Endodermal cell (in vitro differentiated cells): ENCODE data around the gene MFAP5. TPM values are rescaled to one million over a fixed set of nuclear protein-coding genes. Genes with fewer than 3 reads are reported as not detected.

ENCODE experiments used
- DNase-seq: peaks from one replicate; pipeline ENCODE4 v3.0.0-alpha.2; 2017
- H3K27ac ChIP-seq: 2 replicates; pipeline ENCODE4 v1.5.1; 2013; ENCODE audit warnings: mild to moderate bottlenecking, low read depth, low read length, moderate library complexity
- H3K27me3 ChIP-seq: 2 replicates; pipeline ENCODE4 v1.6.1; 2013; ENCODE audit warnings: mild to moderate bottlenecking, low read length, moderate library complexity; ENCODE audit not compliant: insufficient read depth, control insufficient read depth, poor library complexity, severe bottlenecking
- H3K36me3 ChIP-seq: 2 replicates; pipeline ENCODE4 v1.7.0; 2013; ENCODE audit warnings: mild to moderate bottlenecking, low read length, moderate library complexity; ENCODE audit not compliant: control insufficient read depth, insufficient read depth
- H3K4me1 ChIP-seq: one replicate; pipeline ENCODE4 v1.7.0; 2013; ENCODE audit warnings: low read length; ENCODE audit not compliant: control insufficient read depth, insufficient read depth
- H3K4me3 ChIP-seq: 2 replicates; pipeline ENCODE4 v1.5.1; 2013; ENCODE audit warnings: mild to moderate bottlenecking, low read length, moderate library complexity
- H3K9ac ChIP-seq: 2 replicates; pipeline ENCODE4 v1.6.1; 2013; ENCODE audit warnings: mild to moderate bottlenecking, low read length, moderate library complexity; ENCODE audit not compliant: poor library complexity, severe bottlenecking; ENCODE audit errors: extremely low read depth
- H3K9me3 ChIP-seq: 2 replicates; pipeline ENCODE4 v1.6.1; 2013; ENCODE audit warnings: mild to moderate bottlenecking, low read length, moderate library complexity; ENCODE audit not compliant: control insufficient read depth
- H3K27ac Mint-ChIP-seq: 2 replicates; pipeline ENCODE4 v1.8.0; 2020; ENCODE audit warnings: mixed read lengths
- H3K27me3 Mint-ChIP-seq: 2 replicates; pipeline ENCODE4 v1.8.0; 2021; ENCODE audit warnings: mild to moderate bottlenecking, mixed read lengths; ENCODE audit not compliant: insufficient read depth
- H3K36me3 Mint-ChIP-seq: 2 replicates; pipeline ENCODE4 v1.8.0; 2020; ENCODE audit warnings: low read depth, mixed read lengths
- H3K4me1 Mint-ChIP-seq: 2 replicates; pipeline ENCODE4 v1.8.0; 2020; ENCODE audit warnings: mixed read lengths
- H3K4me3 Mint-ChIP-seq: 2 replicates; pipeline ENCODE4 v1.8.0; 2020; ENCODE audit warnings: mild to moderate bottlenecking, moderate library complexity, mixed read lengths
- H3K9me3 Mint-ChIP-seq: 2 replicates; pipeline ENCODE4 v1.8.0; 2020; ENCODE audit warnings: mild to moderate bottlenecking, mixed read lengths
- WGBS, 2 experiments: methylation state at CpG; one replicate each; pipeline versions ENCODE4 v1.1.5 to v1.1.7; 2013; ENCODE audit warnings: missing lambda C conversion rate in 2 of 2, mixed read lengths in 1 of 2; ENCODE audit not compliant: insufficient coverage in 1 of 2, insufficient read length in 1 of 2; 5-methylcytosine and 5-hydroxymethylcytosine counted together
- total RNA-seq, 2 donors: library from RNA; stranded (reverse); fragmentation: NEBNext Ultra II Directional in 1 of 2; extraction: Animal tissue kit (Norgen Biotek cat#: 25700) in 1 of 2; gene quantifications; 2 replicates in 1 of 2; 3 replicates in 1 of 2; pipeline ENCODE4 v1.2.1, GENCODE V29; 2021
- TF ChIP-seq, protein P1 (sequence below): fragments of 200-600 bp; sonication (generic); conservative IDR thresholded peaks from 2 replicates; pipeline ENCODE4 v1.5.0; 2021; ENCODE audit warnings: antibody characterized with exemption, mild to moderate bottlenecking

Gene MFAP5
- total RNA-seq, 2 donors from 2014 or later = 0.44 TPM; not detected in 1

DNA sequence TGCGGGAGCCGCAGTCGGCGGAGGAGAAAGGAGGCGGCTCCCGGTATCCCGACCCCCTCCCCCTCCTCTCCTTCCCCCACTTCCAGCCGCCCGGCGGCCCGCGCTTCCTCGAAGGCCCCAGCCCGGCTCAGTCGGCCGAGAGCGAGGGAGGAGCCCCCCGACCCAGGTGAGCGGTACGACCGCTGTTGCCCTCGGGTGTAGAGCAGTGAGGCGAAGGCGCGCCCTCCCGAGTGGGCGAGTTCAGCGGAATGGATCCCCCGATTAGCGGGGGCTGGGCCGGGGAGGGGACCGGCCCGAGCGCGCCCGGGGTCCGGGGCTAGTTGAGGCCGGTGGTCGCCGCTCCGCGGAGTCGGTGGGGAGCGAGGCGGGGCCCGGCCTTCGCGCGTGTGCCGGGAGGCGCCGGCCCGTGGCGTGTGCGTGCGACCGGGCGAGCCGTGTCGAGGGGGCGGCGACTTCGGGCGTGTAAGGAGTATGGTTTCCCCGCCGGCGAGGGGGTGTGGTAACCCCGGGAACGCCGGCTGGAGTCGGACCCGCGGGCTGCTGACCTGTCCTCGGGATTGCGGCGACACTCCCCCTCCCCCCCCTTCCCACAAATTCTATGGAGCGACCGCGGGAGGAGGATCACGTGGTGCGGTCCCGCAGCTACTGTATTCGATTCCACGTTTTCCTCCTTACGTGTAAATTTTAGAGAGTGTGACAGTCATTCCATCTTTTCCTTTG lies 35.7 kb upstream of the MFAP5 start:
- H3K9me3 ChIP-seq = no peaks in the 10 kb centered on the region
- TF ChIP-seq, protein P1, sequence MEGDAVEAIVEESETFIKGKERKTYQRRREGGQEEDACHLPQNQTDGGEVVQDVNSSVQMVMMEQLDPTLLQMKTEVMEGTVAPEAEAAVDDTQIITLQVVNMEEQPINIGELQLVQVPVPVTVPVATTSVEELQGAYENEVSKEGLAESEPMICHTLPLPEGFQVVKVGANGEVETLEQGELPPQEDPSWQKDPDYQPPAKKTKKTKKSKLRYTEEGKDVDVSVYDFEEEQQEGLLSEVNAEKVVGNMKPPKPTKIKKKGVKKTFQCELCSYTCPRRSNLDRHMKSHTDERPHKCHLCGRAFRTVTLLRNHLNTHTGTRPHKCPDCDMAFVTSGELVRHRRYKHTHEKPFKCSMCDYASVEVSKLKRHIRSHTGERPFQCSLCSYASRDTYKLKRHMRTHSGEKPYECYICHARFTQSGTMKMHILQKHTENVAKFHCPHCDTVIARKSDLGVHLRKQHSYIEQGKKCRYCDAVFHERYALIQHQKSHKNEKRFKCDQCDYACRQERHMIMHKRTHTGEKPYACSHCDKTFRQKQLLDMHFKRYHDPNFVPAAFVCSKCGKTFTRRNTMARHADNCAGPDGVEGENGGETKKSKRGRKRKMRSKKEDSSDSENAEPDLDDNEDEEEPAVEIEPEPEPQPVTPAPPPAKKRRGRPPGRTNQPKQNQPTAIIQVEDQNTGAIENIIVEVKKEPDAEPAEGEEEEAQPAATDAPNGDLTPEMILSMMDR = no peak
- peaks cover 20% of the 10 kb centered on the region for H3K36me3 ChIP-seq
- 0% methylated on average over 5 to 83 of the region's 85 CpGs for WGBS, 2 experiments
- H3K9me3 Mint-ChIP-seq = no peaks in the 10 kb centered on the region
- H3K36me3 Mint-ChIP-seq = peaks cover 18% of the 10 kb centered on the region
- H3K4me1 ChIP-seq = peaks cover 2% of the 10 kb centered on the region
- peak overlapping the region; percentile 100 for H3K4me3 ChIP-seq
- peak overlapping the region; percentile 98 for H3K27ac Mint-ChIP-seq
- no peaks in the 10 kb centered on the region for H3K27me3 Mint-ChIP-seq
- peak; percentile 91 for DNase-seq
- H3K27me3 ChIP-seq = no peaks in the 10 kb centered on the region
- H3K4me1 Mint-ChIP-seq = peaks cover 41% of the 10 kb centered on the region
- peak overlapping the region; percentile 89 for H3K27ac ChIP-seq
- H3K9ac ChIP-seq = peak overlapping the region; percentile 84
- H3K4me3 Mint-ChIP-seq = peak overlapping the region; percentile 88

DNA sequence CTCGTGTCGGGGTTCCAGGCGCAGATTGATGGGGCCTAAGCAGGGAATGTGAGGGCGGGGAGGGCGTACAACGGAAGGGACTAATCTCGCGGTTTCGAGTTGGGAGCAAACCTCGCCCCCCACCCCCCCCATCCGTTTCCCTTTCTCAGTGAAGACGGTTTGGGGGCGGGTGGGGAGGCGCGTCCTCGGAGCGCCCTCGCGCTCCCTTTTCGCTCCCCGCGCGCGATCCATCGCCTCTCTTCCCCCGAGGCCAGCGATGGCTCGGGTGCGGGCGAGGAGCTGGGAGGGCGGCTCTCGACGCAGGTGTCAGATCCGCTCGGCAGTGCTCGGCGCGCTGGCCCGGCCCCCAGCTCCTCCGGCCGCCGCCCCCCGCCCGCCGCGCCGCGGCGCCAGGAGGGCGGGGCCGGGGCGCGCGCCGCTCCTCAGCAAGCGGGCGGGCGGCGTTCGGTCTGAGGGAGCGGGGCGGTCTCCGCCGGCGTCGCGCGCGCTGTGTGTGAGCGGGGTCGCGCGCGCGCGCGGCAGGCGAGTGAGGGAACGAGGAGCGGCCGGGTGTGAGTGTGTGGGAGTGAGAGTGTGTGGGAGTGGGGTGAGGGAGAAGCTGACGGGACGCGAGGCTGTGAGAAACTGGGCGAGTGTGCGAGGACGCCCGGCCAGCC lies 35.0 kb upstream of the MFAP5 start, which contains the start of gene RIMKLB:
Gene RIMKLB (plus strand): TSS at position 516 of the 656 bp plus-strand sequence. CDS start 15,876 bp downstream, outside the sequence.
- Histone ChIP-seq H3K4me1 (peaks cover 2% of the 10 kb centered on the region), H3K27me3 (no peaks in the 10 kb centered on the region), H3K9me3 (no peaks in the 10 kb centered on the region), H3K4me3 (peak within 1 kb of the TSS; percentile 100), H3K36me3 (peaks cover 20% of the 10 kb centered on the region), H3K27ac (peak within 1 kb of the TSS; percentile 95), H3K9ac (peak within 1 kb of the TSS; percentile 94)
- Mint-ChIP-seq H3K36me3 (peaks cover 16% of the 10 kb centered on the region), H3K4me3 (peak within 1 kb of the TSS; percentile 88), H3K27ac (peak within 1 kb of the TSS; percentile 98), H3K27me3 (no peaks in the 10 kb centered on the region), H3K9me3 (no peaks in the 10 kb centered on the region), H3K4me1 (peaks cover 45% of the 10 kb centered on the region)
- peak; percentile 93 for DNase-seq
- 0% methylated on average over 5 to 83 of the region's 88 CpGs for WGBS, 2 experiments
- TF ChIP-seq, protein P1 = no peak

DNA sequence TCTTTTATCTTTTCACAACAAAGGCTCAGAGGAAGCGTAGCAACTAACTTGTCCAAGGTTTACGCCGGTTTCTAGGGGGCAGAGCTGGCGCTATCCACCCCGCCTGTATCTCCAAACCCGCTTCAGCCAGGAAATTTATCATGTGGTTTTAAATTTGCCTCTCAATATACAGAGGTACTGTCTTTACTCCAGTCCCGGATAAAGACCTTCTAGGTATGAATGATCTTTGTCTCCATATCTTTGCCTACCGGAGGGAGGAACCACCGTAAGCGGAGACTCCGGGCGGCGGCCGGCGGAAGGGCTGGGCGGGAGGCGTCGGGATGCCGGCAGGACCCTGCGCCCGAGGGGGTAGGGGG lies 34.5 kb upstream of the MFAP5 start:
- peak overlapping the region; percentile 96 for H3K27ac Mint-ChIP-seq
- peaks cover 46% of the 10 kb centered on the region for H3K4me1 Mint-ChIP-seq
- 0% methylated on average over 10 to 21 of the region's 21 CpGs for WGBS, 2 experiments
- Histone ChIP-seq H3K27me3 (no peaks in the 10 kb centered on the region), H3K36me3 (peaks cover 18% of the 10 kb centered on the region), H3K9me3 (no peaks in the 10 kb centered on the region), H3K4me1 (peaks cover 2% of the 10 kb centered on the region), H3K4me3 (peak overlapping the region; percentile 92), H3K9ac (peak overlapping the region; percentile 94), H3K27ac (peak overlapping the region; percentile 95)
- no peaks in the 10 kb centered on the region for H3K27me3 Mint-ChIP-seq
- peaks cover 15% of the 10 kb centered on the region for H3K36me3 Mint-ChIP-seq
- no peak for DNase-seq
- no peaks in the 10 kb centered on the region for H3K9me3 Mint-ChIP-seq
- TF ChIP-seq, protein P1 = peak; percentile 39
- peak overlapping the region; percentile 88 for H3K4me3 Mint-ChIP-seq
